Measurements from ENCODE around the gene PLXNA2.

The PLXNA2 gene

GRCh38 chr1:208083016-208083714 is 161.0 kb downstream of the PLXNA2 start:
- no peaks in the 10 kb centered on the region for H3K79me2 ChIP-seq (ENCODE audit: low read length)
- H2AFZ ChIP-seq (ENCODE audit: low read depth, low read length), result no peak overlapping the region
- H3K4me3 ChIP-seq (ENCODE audit: low read length), result no peak overlapping the region
- no peaks in the 10 kb centered on the region for H3K27me3 ChIP-seq (ENCODE audit: low read depth, low read length)
- H3K36me3 ChIP-seq (replicated peaks; ENCODE audit: low read depth, low read length), result peaks cover 10% of the 10 kb centered on the region
- H3K4me2 ChIP-seq (ENCODE audit: low read length), result no peak overlapping the region
- H3K9ac ChIP-seq (ENCODE audit: low read length), result no peak overlapping the region
- no peaks in the 10 kb centered on the region for H4K20me1 ChIP-seq (ENCODE audit: insufficient read depth, low read length)
- no peak overlapping the region for H3K27ac ChIP-seq (ENCODE audit: low read length)
- no peaks in the 10 kb centered on the region for H3K9me3 ChIP-seq (ENCODE audit: insufficient read depth, low read length)
- TF ChIP-seq EZH2phosphoT487 (IDR thresholded peaks at IDR 0.05; ENCODE audit: low read depth), result no peak
- TF ChIP-seq, protein P1, sequence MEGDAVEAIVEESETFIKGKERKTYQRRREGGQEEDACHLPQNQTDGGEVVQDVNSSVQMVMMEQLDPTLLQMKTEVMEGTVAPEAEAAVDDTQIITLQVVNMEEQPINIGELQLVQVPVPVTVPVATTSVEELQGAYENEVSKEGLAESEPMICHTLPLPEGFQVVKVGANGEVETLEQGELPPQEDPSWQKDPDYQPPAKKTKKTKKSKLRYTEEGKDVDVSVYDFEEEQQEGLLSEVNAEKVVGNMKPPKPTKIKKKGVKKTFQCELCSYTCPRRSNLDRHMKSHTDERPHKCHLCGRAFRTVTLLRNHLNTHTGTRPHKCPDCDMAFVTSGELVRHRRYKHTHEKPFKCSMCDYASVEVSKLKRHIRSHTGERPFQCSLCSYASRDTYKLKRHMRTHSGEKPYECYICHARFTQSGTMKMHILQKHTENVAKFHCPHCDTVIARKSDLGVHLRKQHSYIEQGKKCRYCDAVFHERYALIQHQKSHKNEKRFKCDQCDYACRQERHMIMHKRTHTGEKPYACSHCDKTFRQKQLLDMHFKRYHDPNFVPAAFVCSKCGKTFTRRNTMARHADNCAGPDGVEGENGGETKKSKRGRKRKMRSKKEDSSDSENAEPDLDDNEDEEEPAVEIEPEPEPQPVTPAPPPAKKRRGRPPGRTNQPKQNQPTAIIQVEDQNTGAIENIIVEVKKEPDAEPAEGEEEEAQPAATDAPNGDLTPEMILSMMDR (IDR thresholded peaks at IDR 0.05; ENCODE audit: low read depth, low read length), result no peak
- peaks cover 12% of the 10 kb centered on the region for H3K4me1 ChIP-seq (ENCODE audit: low read length)

GRCh38 chr1:208081972-208082371 is 162.2 kb downstream of the PLXNA2 start:
- no peaks in the 10 kb centered on the region for H4K20me1 ChIP-seq (ENCODE audit: insufficient read depth, low read length)
- H3K4me1 ChIP-seq (ENCODE audit: low read length), result peaks cover 10% of the 10 kb centered on the region
- H3K27me3 ChIP-seq (ENCODE audit: low read depth, low read length), result no peaks in the 10 kb centered on the region
- no peaks in the 10 kb centered on the region for H3K79me2 ChIP-seq (ENCODE audit: low read length)
- peaks cover 10% of the 10 kb centered on the region for H3K36me3 ChIP-seq (replicated peaks; ENCODE audit: low read depth, low read length)
- no peak overlapping the region for H3K4me3 ChIP-seq (ENCODE audit: low read length)
- H3K27ac ChIP-seq (ENCODE audit: low read length), result no peak overlapping the region
- TF ChIP-seq, protein P1 (IDR thresholded peaks at IDR 0.05; ENCODE audit: low read depth, low read length), result no peak
- no peak for TF ChIP-seq EZH2phosphoT487 (IDR thresholded peaks at IDR 0.05; ENCODE audit: low read depth)
- no peaks in the 10 kb centered on the region for H3K9me3 ChIP-seq (ENCODE audit: insufficient read depth, low read length)
- H2AFZ ChIP-seq (ENCODE audit: low read depth, low read length), result no peak overlapping the region
- H3K4me2 ChIP-seq (ENCODE audit: low read length), result no peak overlapping the region
- H3K9ac ChIP-seq (ENCODE audit: low read length), result no peak overlapping the region

DNA sequence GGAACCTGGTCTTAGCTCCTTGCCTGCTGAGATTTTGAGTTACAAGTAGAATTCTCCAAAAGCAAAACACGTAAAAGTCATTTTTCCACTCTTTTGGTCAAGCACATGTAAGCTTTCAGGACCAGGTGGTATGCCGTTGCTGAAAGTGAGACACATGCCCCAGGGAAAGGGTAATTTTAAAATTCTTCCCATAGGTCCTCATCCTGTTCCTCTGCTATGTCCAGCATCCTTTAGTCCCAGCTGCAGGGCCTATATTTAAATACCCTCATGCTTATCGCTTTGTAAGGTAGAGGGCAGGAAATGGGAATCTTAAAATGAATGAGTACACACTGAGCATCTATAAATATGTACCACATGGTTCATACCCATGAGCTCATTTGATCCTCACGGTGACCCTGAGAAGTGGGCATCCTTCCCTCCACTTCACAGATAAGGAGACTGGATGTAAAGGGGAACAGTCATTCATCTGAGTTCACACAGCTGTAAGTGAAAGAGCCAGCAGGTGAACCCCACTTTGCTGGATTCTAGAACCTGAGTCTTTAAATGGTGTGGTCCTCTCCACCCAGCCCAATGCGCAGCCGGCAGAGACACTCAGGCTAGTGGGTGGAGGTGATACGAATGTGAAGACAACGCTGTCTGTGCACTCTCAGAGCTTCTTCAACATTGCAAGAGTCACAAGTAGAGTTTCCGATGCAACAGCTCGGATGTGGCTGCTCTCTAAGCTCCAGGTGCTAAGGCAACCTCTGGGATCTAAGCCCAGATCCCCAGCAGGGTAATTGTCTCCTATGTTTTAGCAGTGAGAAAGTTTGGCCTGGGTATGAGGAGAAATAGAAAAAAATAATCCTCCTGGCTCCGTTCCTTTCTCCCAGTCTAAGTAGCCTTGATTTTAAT is 163.5 kb downstream of the PLXNA2 start:
- H3K9ac ChIP-seq (ENCODE audit: low read length), result no peak overlapping the region
- no peaks in the 10 kb centered on the region for H4K20me1 ChIP-seq (ENCODE audit: insufficient read depth, low read length)
- no peaks in the 10 kb centered on the region for H3K9me3 ChIP-seq (ENCODE audit: insufficient read depth, low read length)
- no peak overlapping the region for H2AFZ ChIP-seq (ENCODE audit: low read depth, low read length)
- H3K27ac ChIP-seq (ENCODE audit: low read length), result no peak overlapping the region
- no peaks in the 10 kb centered on the region for H3K79me2 ChIP-seq (ENCODE audit: low read length)
- H3K4me1 ChIP-seq (ENCODE audit: low read length), result no peaks in the 10 kb centered on the region
- H3K4me3 ChIP-seq (ENCODE audit: low read length), result no peak overlapping the region
- TF ChIP-seq, protein P1 (IDR thresholded peaks at IDR 0.05; ENCODE audit: low read depth, low read length), result no peak
- TF ChIP-seq EZH2phosphoT487 (IDR thresholded peaks at IDR 0.05; ENCODE audit: low read depth), result no peak
- peaks cover 10% of the 10 kb centered on the region for H3K36me3 ChIP-seq (replicated peaks; ENCODE audit: low read depth, low read length)
- H3K4me2 ChIP-seq (ENCODE audit: low read length), result no peak overlapping the region
- H3K27me3 ChIP-seq (ENCODE audit: low read depth, low read length), result no peaks in the 10 kb centered on the region

DNA sequence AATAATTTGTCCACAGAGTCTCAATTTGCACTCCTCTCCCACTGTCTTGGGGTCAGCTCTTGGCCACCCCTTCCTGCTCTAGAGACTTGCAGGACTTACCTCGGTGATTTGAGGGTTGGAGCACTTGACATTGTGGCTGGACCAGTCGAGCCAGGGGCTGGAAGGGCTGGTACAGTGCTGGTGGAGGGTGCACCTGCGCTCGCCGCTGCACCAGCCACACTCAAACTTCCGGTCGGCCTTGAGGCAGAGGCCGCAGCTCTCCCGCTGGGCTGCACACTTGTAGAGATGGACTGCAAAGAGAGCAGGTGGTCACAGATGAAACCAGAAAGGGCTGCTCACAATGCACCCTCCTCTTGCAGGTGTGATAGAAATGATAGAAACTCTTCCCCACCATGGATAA is 165.0 kb downstream of the PLXNA2 start:
- Histone ChIP-seq H4K20me1 (ENCODE audit: insufficient read depth, low read length) (no peaks in the 10 kb centered on the region), H3K4me3 (ENCODE audit: low read length) (no peak overlapping the region), H3K27me3 (ENCODE audit: low read depth, low read length) (no peaks in the 10 kb centered on the region), H3K9me3 (ENCODE audit: insufficient read depth, low read length) (no peaks in the 10 kb centered on the region), H3K4me2 (ENCODE audit: low read length) (no peak overlapping the region), H2AFZ (ENCODE audit: low read depth, low read length) (no peak overlapping the region), H3K27ac (ENCODE audit: low read length) (no peak overlapping the region), H3K36me3 (replicated peaks; ENCODE audit: low read depth, low read length) (peaks cover 10% of the 10 kb centered on the region), H3K79me2 (ENCODE audit: low read length) (no peaks in the 10 kb centered on the region), H3K4me1 (ENCODE audit: low read length) (no peaks in the 10 kb centered on the region), H3K9ac (ENCODE audit: low read length) (no peak overlapping the region)
- TF ChIP-seq, protein P1 (IDR thresholded peaks at IDR 0.05; ENCODE audit: low read depth, low read length), result no peak
- TF ChIP-seq EZH2phosphoT487 (IDR thresholded peaks at IDR 0.05; ENCODE audit: low read depth), result no peak
